H1 (cell line): ENCODE measurements around the gene WDFY4. TPM values are rescaled to one million over a fixed set of nuclear protein-coding genes. Genes with fewer than 3 reads are reported as not detected.

Experiments used
- CTCF ChIA-PET: fragments of 300-600 bp; sonication (Branson Sonifier 250); formaldehyde crosslinking; loops from one replicate; lab custom pipeline; 2021; ENCODE audit not compliant: partially characterized antibody; lab: Charles Lee
- POLR2A ChIA-PET: fragments of 300-600 bp; sonication (Branson Sonifier 250); formaldehyde crosslinking; loops from one replicate; lab custom pipeline; 2021; ENCODE audit warnings: inconsistent platforms; ENCODE audit not compliant: partially characterized antibody; lab: Charles Lee
- DNase-seq, 2 experiments: peaks; one replicate each; pipeline versions ENCODE4 v3.0.0 to v3.0.0-alpha.2; 2010 to 2022; ENCODE audit warnings: low spot score in 2 of 2, low read depth in 1 of 2, mixed read lengths in 1 of 2
- FAIRE-seq: peaks from 2 replicates; lab custom pipeline; 2011; peaks lifted over from hg19 to GRCh38; lab: Jason Lieb, UNC
- H2AFZ ChIP-seq: 2 replicates; pipeline ENCODE4 v1.8.1; 2012; ENCODE audit warnings: low read length, inconsistent platforms
- H2AK5ac ChIP-seq: 2 replicates; pipeline ENCODE4 v1.6.1; 2013; ENCODE audit warnings: low read depth, low read length
- H2BK120ac ChIP-seq: replicated peaks from 2 replicates; pipeline ENCODE3; 2013; ENCODE audit warnings: low read depth, low read length, inconsistent platforms
- H2BK12ac ChIP-seq: 2 replicates; pipeline ENCODE4 v1.6.1; 2013; ENCODE audit warnings: low read depth, low read length
- H2BK15ac ChIP-seq: 2 replicates; pipeline ENCODE4 v1.6.1; 2013; ENCODE audit warnings: low read length
- H2BK20ac ChIP-seq: 2 replicates; pipeline ENCODE4 v1.6.1; 2013; ENCODE audit warnings: low read length
- H2BK5ac ChIP-seq: 2 replicates; pipeline ENCODE4 v1.6.1; 2013; ENCODE audit warnings: low read depth, low read length
- H3K14ac ChIP-seq: 2 replicates; pipeline ENCODE4 v1.6.1; 2013; ENCODE audit warnings: inconsistent platforms; ENCODE audit not compliant: insufficient read length
- H3K18ac ChIP-seq: 2 replicates; pipeline ENCODE4 v1.6.1; 2013; ENCODE audit warnings: low read length; ENCODE audit errors: extremely low read depth
- H3K23ac ChIP-seq: 2 replicates; pipeline ENCODE4 v1.6.1; 2013; ENCODE audit warnings: inconsistent platforms; ENCODE audit not compliant: insufficient read length
- H3K23me2 ChIP-seq: 2 replicates; pipeline ENCODE4 v1.6.1; 2013; ENCODE audit warnings: low read depth, low read length
- H3K27ac ChIP-seq: 2 replicates; pipeline ENCODE4 v1.6.1; 2011; ENCODE audit warnings: low read depth, low read length, inconsistent platforms
- H3K27me3 ChIP-seq, 4 experiments: replicated peaks in 1 of 4; 1 replicate in 1 of 4; 2 replicates in 3 of 4; pipeline versions ENCODE4 v1.6.1 to v1.8.1; 2011 to 2013; ENCODE audit warnings: low read length in 3 of 4, mild to moderate bottlenecking in 3 of 4, inconsistent platforms in 2 of 4, mixed read lengths in 2 of 4, moderate library complexity in 1 of 4; ENCODE audit not compliant: control insufficient read depth in 3 of 4, insufficient read depth in 3 of 4; ENCODE audit errors: extremely low read depth in 1 of 4
- H3K36me3 ChIP-seq, 4 experiments: 2 replicates each; pipeline versions ENCODE4 v1.6.1 to v1.8.1; 2011 to 2013; ENCODE audit warnings: mild to moderate bottlenecking in 4 of 4, low read length in 3 of 4, moderate library complexity in 2 of 4, control low read depth in 1 of 4, inconsistent platforms in 1 of 4; ENCODE audit not compliant: insufficient read depth in 4 of 4, control insufficient read depth in 2 of 4
- H3K4ac ChIP-seq: replicated peaks from 2 replicates; pipeline ENCODE3; 2013; ENCODE audit warnings: low read length, low read depth, mixed read lengths, inconsistent platforms; ENCODE audit not compliant: insufficient read length
- H3K4me1 ChIP-seq, 4 experiments: replicated peaks in 1 of 4; 1 replicate in 1 of 4; 2 replicates in 3 of 4; pipeline versions ENCODE4 v1.6.1 to v1.8.1; 2011 to 2013; ENCODE audit warnings: low read length in 3 of 4, inconsistent platforms in 2 of 4, mixed read lengths in 1 of 4; ENCODE audit not compliant: insufficient read depth in 4 of 4, control insufficient read depth in 3 of 4
- H3K4me2 ChIP-seq, 2 experiments: 2 replicates each; pipeline versions ENCODE4 v1.6.1 to v1.8.1; 2011 to 2013; ENCODE audit warnings: low read depth in 2 of 2, low read length in 2 of 2, control low read depth in 1 of 2, inconsistent platforms in 1 of 2, mild to moderate bottlenecking in 1 of 2; ENCODE audit not compliant: insufficient read depth in 1 of 2
- H3K4me3 ChIP-seq, 4 experiments: fragments of 200-600, 300-600 bp in 1 of 4; sonication (generic), shearing (Covaris generic), sonication (Bioruptor Twin) in 1 of 4; 2 replicates each; pipeline versions ENCODE4 v1.5.1 to v1.8.1; 2011 to 2016; ENCODE audit warnings: low read length in 4 of 4, low read depth in 3 of 4, control low read depth in 2 of 4, inconsistent platforms in 2 of 4, mild to moderate bottlenecking in 2 of 4, mixed read lengths in 1 of 4, moderate library complexity in 1 of 4; ENCODE audit not compliant: insufficient read depth in 2 of 4; ENCODE audit errors: extremely low read depth in 1 of 4
- H3K56ac ChIP-seq: replicated peaks from 2 replicates; pipeline ENCODE3; 2013; ENCODE audit warnings: low read depth, mild to moderate bottlenecking, mixed read lengths, low read length, inconsistent platforms; ENCODE audit not compliant: insufficient read length
- H3K79me1 ChIP-seq: 2 replicates; pipeline ENCODE4 v1.6.1; 2013; ENCODE audit warnings: low read depth, low read length, control low read depth
- H3K79me2 ChIP-seq, 2 experiments: 2 replicates each; pipeline versions ENCODE4 v1.6.1 to v1.8.1; 2012 to 2013; ENCODE audit warnings: low read length in 2 of 2, mild to moderate bottlenecking in 2 of 2, inconsistent platforms in 1 of 2; ENCODE audit not compliant: insufficient read depth in 2 of 2, control insufficient read depth in 1 of 2
- H3K9ac ChIP-seq, 4 experiments: replicated peaks in 1 of 4; 1 replicate in 1 of 4; 2 replicates in 3 of 4; pipeline versions ENCODE4 v1.6.1 to v1.8.1; 2011 to 2013; ENCODE audit warnings: low read depth in 3 of 4, low read length in 3 of 4, control low read depth in 2 of 4, mild to moderate bottlenecking in 2 of 4, moderate library complexity in 2 of 4, inconsistent platforms in 1 of 4; ENCODE audit errors: extremely low read depth in 1 of 4
- H3K9me3 ChIP-seq, 2 experiments: 2 replicates each; pipeline versions ENCODE4 v1.6.1 to v1.8.1; 2012 to 2013; ENCODE audit warnings: mild to moderate bottlenecking in 2 of 2, moderate library complexity in 2 of 2, control low read depth in 1 of 2, inconsistent platforms in 1 of 2, low read depth in 1 of 2, low read length in 1 of 2, mixed read lengths in 1 of 2; ENCODE audit not compliant: insufficient read depth in 2 of 2
- H4K20me1 ChIP-seq, 2 experiments: replicated peaks in 1 of 2; 2 replicates each; pipeline versions ENCODE3 to v1.8.1; 2011 to 2013; ENCODE audit warnings: inconsistent platforms in 2 of 2, low read length in 2 of 2, mild to moderate bottlenecking in 1 of 2; ENCODE audit not compliant: insufficient read depth in 2 of 2, control insufficient read depth in 1 of 2
- H4K5ac ChIP-seq: 2 replicates; pipeline ENCODE4 v1.6.1; 2013; ENCODE audit warnings: low read length, low read depth, mixed read lengths, inconsistent platforms; ENCODE audit not compliant: insufficient read length
- H4K8ac ChIP-seq: 2 replicates; pipeline ENCODE4 v1.8.0; 2013; ENCODE audit warnings: mild to moderate bottlenecking, moderate library complexity, low read length, inconsistent platforms; ENCODE audit not compliant: insufficient read depth; ENCODE audit errors: extremely low read depth
- H4K91ac ChIP-seq: replicated peaks from 2 replicates; pipeline ENCODE3; 2013; ENCODE audit warnings: low read length, mixed read lengths, inconsistent platforms; ENCODE audit not compliant: insufficient read length
- BCL11A ChIP-seq, 2 experiments: IDR thresholded peaks; one replicate each; pipeline ENCODE4 v1.6.1; 2011; ENCODE audit warnings: low read depth in 2 of 2, low read length in 2 of 2, mild to moderate bottlenecking in 2 of 2
- BRCA1 ChIP-seq: IDR thresholded peaks from 2 replicates; pipeline ENCODE4 v1.6.1; 2012; ENCODE audit warnings: low read depth, low read length, improper control_type of control experiment
- CBX5 ChIP-seq: fragments of 300-800, 300-1000 bp; sonication (generic); IDR thresholded peaks from 2 replicates; pipeline ENCODE4 v1.7.1; 2016; ENCODE audit warnings: antibody characterized with exemption, low read length, low read depth
- CEBPB ChIP-seq: IDR thresholded peaks from 2 replicates; pipeline ENCODE4 v1.6.1; 2012; ENCODE audit warnings: low read depth, low read length
- EZH2 ChIP-seq: fragments of 200-600 bp; sonication (generic); IDR thresholded peaks from 2 replicates; pipeline ENCODE4 v1.7.1; 2012; ENCODE audit warnings: low read depth, mild to moderate bottlenecking, moderate library complexity, low read length, inconsistent platforms; ENCODE audit not compliant: severe bottlenecking
- HDAC2 ChIP-seq, 2 experiments: fragments of 300-600 bp in 1 of 2; sonication (generic) in 1 of 2; IDR thresholded peaks; 2 replicates each; pipeline ENCODE4 v1.6.1; 2011 to 2012; ENCODE audit warnings: low read depth in 2 of 2, low read length in 2 of 2, mild to moderate bottlenecking in 2 of 2, moderate library complexity in 2 of 2, borderline replicate concordance in 1 of 2, inconsistent platforms in 1 of 2
- JUN ChIP-seq: IDR thresholded peaks from 2 replicates; pipeline ENCODE4 v1.6.1; 2011; ENCODE audit warnings: low read depth, mild to moderate bottlenecking, improper control_type of control experiment, low read length
- POU5F1 ChIP-seq: IDR thresholded peaks from 2 replicates; pipeline ENCODE4 v1.6.1; 2011; ENCODE audit warnings: low read depth, mild to moderate bottlenecking, low read length, moderate library complexity
- TAF1 ChIP-seq: IDR thresholded peaks from 2 replicates; pipeline ENCODE4 v1.6.1; 2011; ENCODE audit warnings: mild to moderate bottlenecking, low read depth, low read length
- TEAD4 ChIP-seq: IDR thresholded peaks from 2 replicates; pipeline ENCODE4 v1.6.1; 2012; ENCODE audit warnings: low read depth, low read length, inconsistent platforms, mixed read lengths
- WGBS, 2 experiments: shearing (Covaris generic) in 1 of 2; methylation state at CpG; one replicate each; pipeline versions ENCODE4 v1.1.6 to v1.1.7; 2013 to 2015; ENCODE audit warnings: low lambda C conversion rate in 2 of 2, mixed read lengths in 2 of 2, inconsistent platforms in 1 of 2, low coverage in 1 of 2, missing lambda C conversion rate in 1 of 2; ENCODE audit not compliant: insufficient replicate concordance in 2 of 2, insufficient coverage in 1 of 2, insufficient read length in 1 of 2; ENCODE audit errors: extremely low coverage in 1 of 2, missing lambda C conversion rate in 1 of 2; 5-methylcytosine and 5-hydroxymethylcytosine counted together
- polyA plus RNA-seq, 7 experiments: library from polyadenylated mRNA; depleted of rRNA in 3 of 7; stranded (reverse) in 5 of 7; unstranded in 2 of 7; fragments of >200 nt in 5 of 7; fragments of 200-250 nt in 2 of 7; gene quantifications; 1 replicate in 5 of 7; 2 replicates in 1 of 7; 4 replicates in 1 of 7; pipeline versions ENCODE4 v1.2.1 to v1.2.3, GENCODE V29; 2011 to 2013; ENCODE audit warnings: missing spikeins in 2 of 7, mixed read lengths in 2 of 7
- total RNA-seq: library from RNA; stranded (reverse); fragmentation: NEBNext Ultra II Directional; extraction: Animal tissue kit (Norgen Biotek cat#: 25700); gene quantifications from 2 replicates; pipeline ENCODE4 v1.2.1, GENCODE V29; 2021

The WDFY4 gene
- total and polyA plus RNA-seq, 2 of the 8 experiments (the other 6 are each of a cell fraction or from before 2014, with no cell fraction given) = not detected

DNA sequence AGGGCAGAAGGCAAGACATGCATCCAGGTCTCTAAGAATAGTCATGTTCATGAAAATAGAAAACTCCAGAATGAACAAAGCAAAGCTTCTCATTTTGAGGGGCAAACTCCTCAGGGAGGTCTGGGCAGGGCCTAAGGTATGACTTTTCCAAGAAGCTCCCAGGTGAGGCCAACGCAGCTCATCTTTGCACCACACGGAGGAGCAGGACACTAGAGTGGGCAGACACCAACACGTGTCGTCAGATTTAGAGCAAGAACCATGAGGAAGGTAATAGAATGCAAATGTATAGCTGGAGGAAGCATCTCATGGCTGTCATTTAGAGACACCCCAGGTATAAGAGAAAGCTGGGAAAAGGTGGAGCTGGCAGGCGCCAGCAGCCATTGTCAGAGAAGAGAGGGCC, 95.7 kb downstream of the WDFY4 start:
- Histone ChIP-seq H2BK5ac (no peak overlapping the region), H3K36me3 (no peaks in the 10 kb centered on the region), H4K5ac (no peak overlapping the region), H3K18ac (no peak overlapping the region), H3K27me3 (no peaks in the 10 kb centered on the region), H2AK5ac (no peak overlapping the region), H3K79me2 (no peaks in the 10 kb centered on the region), H3K27ac (no peak overlapping the region), H3K79me1 (no peaks in the 10 kb centered on the region), H3K14ac (no peak overlapping the region), H3K23ac (no peak overlapping the region), H3K4me1 (no peaks in the 10 kb centered on the region)
- no peak for FAIRE-seq
- 95% methylated on average over 5 of the region's 5 CpGs; no CpG with 5 or more reads in 1 of the 2 experiments for WGBS, 2 experiments
- no peak for TF ChIP-seq POU5F1
- no peak for TF ChIP-seq TAF1
- no peak for TF ChIP-seq HDAC2 (IDR thresholded peaks at IDR 0.05; ENCODE audit: borderline replicate concordance in 1 of 2, low read depth in 2 of 2, low read length in 2 of 2)
- no peak for TF ChIP-seq EZH2
- TF ChIP-seq JUN = no peak
- no peak for TF ChIP-seq TEAD4
- no peak for TF ChIP-seq BRCA1
- no peak for TF ChIP-seq CBX5
- no peak for TF ChIP-seq BCL11A (IDR thresholded peaks at IDR 0.05; ENCODE audit: low read depth in 2 of 2, low read length in 2 of 2)
- no peak for TF ChIP-seq CEBPB
- TF ChIP-seq, all 59 proteins: peak for 0
- no peak overlapping the region for H3K56ac ChIP-seq
- H3K4me2 ChIP-seq = no peak overlapping the region
- H3K4ac ChIP-seq = no peak overlapping the region
- no peak for DNase-seq
- CTCF ChIA-PET = interaction anchor here (1.3 kb wide), 1 partner anchor 21 kb away, joined by 4 read pairs; no protein-coding TSS in a partner anchor
- H2BK120ac ChIP-seq = no peak overlapping the region
- H3K4me3 ChIP-seq = no peak overlapping the region
- H2BK20ac ChIP-seq = no peak overlapping the region
- H4K91ac ChIP-seq = no peak overlapping the region
- H2BK15ac ChIP-seq = no peak overlapping the region
- H4K8ac ChIP-seq = no peak overlapping the region
- H2AFZ ChIP-seq = no peak overlapping the region
- H4K20me1 ChIP-seq = no peaks in the 10 kb centered on the region
- H2BK12ac ChIP-seq = no peak overlapping the region
- H3K23me2 ChIP-seq = no peaks in the 10 kb centered on the region
- POLR2A ChIA-PET = no interaction called here
- no peak overlapping the region for H3K9ac ChIP-seq
- H3K9me3 ChIP-seq = no peaks in the 10 kb centered on the region
